K562 (cell line): Measurements from ENCODE around the gene TBX10. TPM values are rescaled to one million over a fixed set of nuclear protein-coding genes. Genes with fewer than 3 reads are reported as not detected.

ENCODE experiments used
- BCL6 ChIP-seq: fragments of 250-450 bp; sonication (Bioruptor Pico); IDR thresholded peaks from 2 replicates; pipeline ENCODE4 v1.4.0; 2020
- CLOCK ChIP-seq: fragments of 250-450 bp; sonication (Bioruptor Pico); IDR thresholded peaks from 2 replicates; pipeline ENCODE4 v1.4.0; 2020; ENCODE audit warnings: mild to moderate bottlenecking, moderate library complexity, borderline replicate concordance
- EHMT2 ChIP-seq: fragments of 450-650 bp; IDR thresholded peaks from 2 replicates; pipeline ENCODE4 v1.6.1; 2018; ENCODE audit warnings: antibody characterized with exemption
- ELF4 ChIP-seq: fragments of 450-650 bp; formaldehyde crosslinking; IDR thresholded peaks from 2 replicates; pipeline ENCODE4 v1.4.0; 2022; ENCODE audit warnings: missing genetic modification characterization
- ETV6 ChIP-seq, 3 experiments: fragments of 150-350 bp in 1 of 3; sonication (generic) in 1 of 3; formaldehyde crosslinking in 1 of 3; IDR thresholded peaks; 2 replicates each; pipeline versions ENCODE4 v1.6.1 to v1.8.0; 2014 to 2022; ENCODE audit warnings: borderline replicate concordance in 2 of 3, low read depth in 2 of 3, antibody characterized with exemption in 1 of 3, low read length in 1 of 3, mild to moderate bottlenecking in 1 of 3, missing genetic modification reagents in 1 of 3
- GTF2B ChIP-seq: IDR thresholded peaks from 2 replicates; pipeline ENCODE4 v1.6.1; 2011; ENCODE audit not compliant: insufficient read length; ENCODE audit errors: extremely low read depth
- HIVEP1 ChIP-seq: fragments of 250-450 bp; sonication (Bioruptor Pico); IDR thresholded peaks from 2 replicates; pipeline ENCODE4 v1.4.0; 2020; ENCODE audit warnings: mild to moderate bottlenecking
- MCM7 ChIP-seq, 2 experiments: fragments of 450-650 bp; IDR thresholded peaks; 2 replicates each; pipeline ENCODE4 v1.6.1; 2016 to 2018
- RBM34 ChIP-seq: fragments of 200-400 bp; formaldehyde crosslinking; IDR thresholded peaks from 2 replicates; pipeline ENCODE4 v1.6.1; 2018; ENCODE audit warnings: low read length, borderline replicate concordance; ENCODE audit not compliant: insufficient read depth
- TCF3 ChIP-seq: sonication (generic); formaldehyde crosslinking; IDR thresholded peaks from 2 replicates; pipeline ENCODE4 v1.4.0; 2020; ENCODE audit warnings: mild to moderate bottlenecking, missing genetic modification reagents
- TRIM25 ChIP-seq: fragments of 450-650 bp; IDR thresholded peaks from 2 replicates; pipeline ENCODE4 v1.7.0; 2016; ENCODE audit warnings: borderline replicate concordance
- ZNF239 ChIP-seq: fragments of 250-450 bp; sonication (Bioruptor Pico); IDR thresholded peaks from 2 replicates; pipeline ENCODE4 v1.4.0; 2020; ENCODE audit warnings: mild to moderate bottlenecking
- ZNF57 ChIP-seq: fragments of 450-650 bp; formaldehyde crosslinking; IDR thresholded peaks from 2 replicates; pipeline ENCODE4 v1.4.0; 2020; ENCODE audit warnings: mild to moderate bottlenecking, moderate library complexity
- ZNF592 ChIP-seq: fragments of 450-650 bp; IDR thresholded peaks from 2 replicates; pipeline ENCODE4 v1.6.1; 2017; ENCODE audit warnings: antibody characterized with exemption, mild to moderate bottlenecking
- polyA plus RNA-seq, 8 experiments: library from polyadenylated mRNA; depleted of rRNA in 4 of 8; stranded (reverse) in 5 of 8; unstranded in 3 of 8; fragments of >200 nt; fragmentation: Nextera tagmentation in 2 of 8; fragmentation: Illumina TruSeq in 1 of 8; extraction: Ambion mirVana in 2 of 8; extraction: Trizol in 1 of 8; gene quantifications; 2 replicates each; pipeline versions ENCODE4 v1.2.1 to v1.2.3, GENCODE V29; 2011 to 2014; ENCODE audit warnings: inconsistent platforms in 1 of 8, missing spikeins in 1 of 8
- total RNA-seq, 7 experiments: library from RNA; depleted of rRNA in 6 of 7; stranded (reverse); fragments of >200 nt in 6 of 7; fragmentation: Illumina TruSeq in 2 of 7; extraction: Trizol in 2 of 7; gene quantifications; 2 replicates each; pipeline versions ENCODE4 v1.2.1 to v1.2.3, GENCODE V29; 2011 to 2021; ENCODE audit warnings: low replicate concordance in 1 of 7

The TBX10 gene
- total and polyA plus RNA-seq, 9 of the 15 experiments (the other 6 are each of a cell fraction or from before 2014, with no cell fraction given): not detected

- TF ChIP-seq TRIM25: no peak
- TF ChIP-seq ELF4 (CRISPR knock-in tag): peak; percentile 43; the same call in 1 of the 2 replicates
- no peak for TF ChIP-seq MCM7 (IDR thresholded peaks at IDR 0.05)
- peak; percentile 89 for TF ChIP-seq ZNF592
- peak; percentile 85 for TF ChIP-seq TCF3
- no peak for TF ChIP-seq HIVEP1 (CRISPR knock-in tag)
- TF ChIP-seq ZNF57 (CRISPR knock-in tag): no peak
- TF ChIP-seq CLOCK (CRISPR knock-in tag): no peak
- TF ChIP-seq ZNF239 (CRISPR knock-in tag): no peak
- TF ChIP-seq EHMT2: no peak
- TF ChIP-seq GTF2B: no peak
- TF ChIP-seq RBM34: no peak
- no peak for TF ChIP-seq ETV6 (IDR thresholded peaks at IDR 0.05; ENCODE audit: borderline replicate concordance in 1 of 2, low read depth in 2 of 2, low read length in 1 of 2)
- no peak for TF ChIP-seq ETV6 (CRISPR knock-in tag; IDR thresholded peaks at IDR 0.05; ENCODE audit: borderline replicate concordance)
- TF ChIP-seq BCL6 (CRISPR knock-in tag): no peak
- TF ChIP-seq, all 486 proteins: peak for 75
Measured at GRCh38 chr11:67605231-67606011, 34.1 kb downstream of the TBX10 start (continued).
